OCI-LY1 (cell line): ENCODE data around the gene MEIOSIN.

ENCODE experiments used
- H2AFZ ChIP-seq: fragments of 200-600 bp; sonication (generic), shearing (Covaris generic); 2 replicates; pipeline ENCODE4 v1.6.0; 2014; ENCODE audit warnings: antibody characterized with exemption, mild to moderate bottlenecking, low read length
- H3F3A ChIP-seq: fragments of 200-600 bp; sonication (generic), shearing (Covaris generic); 2 replicates; pipeline ENCODE4 v1.6.0; 2014; ENCODE audit warnings: mild to moderate bottlenecking, antibody characterized with exemption, low read length, moderate library complexity; ENCODE audit not compliant: insufficient read depth
- H3K27ac ChIP-seq: fragments of 200-600 bp; sonication (generic); 2 replicates; pipeline ENCODE4 v1.5.1; 2014; ENCODE audit warnings: low read length, mixed run types, mild to moderate bottlenecking, low read depth; ENCODE audit not compliant: poor library complexity, severe bottlenecking
- H3K27me3 ChIP-seq: fragments of 200-600 bp; sonication (generic); 2 replicates; pipeline ENCODE4 v1.6.0; 2014; ENCODE audit warnings: antibody characterized with exemption, mild to moderate bottlenecking, low read length, moderate library complexity; ENCODE audit not compliant: insufficient read depth
- H3K36me3 ChIP-seq: fragments of 200-600 bp; sonication (generic); 2 replicates; pipeline ENCODE4 v1.6.1; 2014; ENCODE audit warnings: mild to moderate bottlenecking, antibody characterized with exemption, low read length, moderate library complexity, mixed read lengths; ENCODE audit not compliant: insufficient read depth
- H3K4me1 ChIP-seq: fragments of 200-600 bp; sonication (generic); 2 replicates; pipeline ENCODE4 v1.5.1; 2014; ENCODE audit warnings: mild to moderate bottlenecking, low read length, moderate library complexity; ENCODE audit not compliant: insufficient read depth, severe bottlenecking
- H3K4me2 ChIP-seq: fragments of 200-600 bp; sonication (generic), shearing (Covaris generic); 2 replicates; pipeline ENCODE4 v1.6.1; 2014; ENCODE audit warnings: low read length
- H3K4me3 ChIP-seq: fragments of 200-600 bp; sonication (generic); 2 replicates; pipeline ENCODE4 v1.5.1; 2014; ENCODE audit warnings: low read length, low read depth, mild to moderate bottlenecking, mixed read lengths; ENCODE audit not compliant: poor library complexity, severe bottlenecking
- H3K79me2 ChIP-seq: fragments of 200-600 bp; shearing (Covaris generic); 2 replicates; pipeline ENCODE4 v1.6.1; 2016; ENCODE audit warnings: mixed run types, low read length, mixed read lengths; ENCODE audit not compliant: insufficient read depth
- H3K9ac ChIP-seq: fragments of 200-600 bp; sonication (generic), shearing (Covaris generic); 2 replicates; pipeline ENCODE4 v1.6.1; 2014; ENCODE audit warnings: mild to moderate bottlenecking, low read length, mixed read lengths
- H3K9me2 ChIP-seq: fragments of 200-600 bp; sonication (generic), shearing (Covaris generic); 2 replicates; pipeline ENCODE4 v1.6.1; 2014; ENCODE audit warnings: low read depth, mild to moderate bottlenecking, low read length, mixed read lengths
- H3K9me3 ChIP-seq: fragments of 200-600 bp; shearing (Covaris generic); 2 replicates; pipeline ENCODE4 v1.6.1; 2014; ENCODE audit warnings: low read length, mixed read lengths
- H4K20me1 ChIP-seq: fragments of 200-600 bp; sonication (generic), shearing (Covaris generic); 2 replicates; pipeline ENCODE4 v1.6.0; 2016; ENCODE audit warnings: mild to moderate bottlenecking, low read length; ENCODE audit not compliant: insufficient read depth
- EZH2 ChIP-seq: fragments of 200-600 bp; sonication (generic), shearing (Covaris generic); IDR thresholded peaks from 2 replicates; pipeline ENCODE4 v1.8.0; 2017; ENCODE audit warnings: borderline replicate concordance, mixed run types, mild to moderate bottlenecking, antibody characterized with exemption, low read length, moderate library complexity, mixed read lengths
- TF ChIP-seq, protein P1 (sequence below): fragments of 200-600 bp; sonication (generic), shearing (Covaris generic); IDR thresholded peaks from 2 replicates; pipeline ENCODE4 v1.5.1; 2017; ENCODE audit warnings: mild to moderate bottlenecking, antibody characterized with exemption, low read length, moderate library complexity, mixed read lengths

MEIOSIN gene

DNA sequence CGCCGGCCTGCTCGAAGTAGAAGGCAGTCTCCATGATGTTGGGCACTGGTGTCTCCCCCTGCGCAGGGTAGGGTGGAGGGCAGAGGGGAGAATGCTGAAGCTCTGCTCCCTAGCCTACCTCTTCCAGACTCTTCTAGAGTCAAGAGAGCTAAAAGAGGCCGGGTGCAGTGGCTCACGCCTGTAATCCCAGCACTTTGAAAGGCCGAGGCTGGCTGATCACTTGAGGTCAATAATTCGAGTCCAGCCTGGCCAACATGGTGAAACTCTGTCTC, 71.7 kb downstream of the MEIOSIN start:
- H4K20me1 ChIP-seq, result no peaks in the 10 kb centered on the region
- H3K4me3 ChIP-seq, result no peak overlapping the region
- no peaks in the 10 kb centered on the region for H3K9me3 ChIP-seq
- H2AFZ ChIP-seq, result no peak overlapping the region
- H3K27me3 ChIP-seq, result no peaks in the 10 kb centered on the region
- no peak overlapping the region for H3K4me2 ChIP-seq
- no peaks in the 10 kb centered on the region for H3K36me3 ChIP-seq
- H3K27ac ChIP-seq, result no peak overlapping the region
- peaks cover 19% of the 10 kb centered on the region for H3K4me1 ChIP-seq
- TF ChIP-seq, protein P1, sequence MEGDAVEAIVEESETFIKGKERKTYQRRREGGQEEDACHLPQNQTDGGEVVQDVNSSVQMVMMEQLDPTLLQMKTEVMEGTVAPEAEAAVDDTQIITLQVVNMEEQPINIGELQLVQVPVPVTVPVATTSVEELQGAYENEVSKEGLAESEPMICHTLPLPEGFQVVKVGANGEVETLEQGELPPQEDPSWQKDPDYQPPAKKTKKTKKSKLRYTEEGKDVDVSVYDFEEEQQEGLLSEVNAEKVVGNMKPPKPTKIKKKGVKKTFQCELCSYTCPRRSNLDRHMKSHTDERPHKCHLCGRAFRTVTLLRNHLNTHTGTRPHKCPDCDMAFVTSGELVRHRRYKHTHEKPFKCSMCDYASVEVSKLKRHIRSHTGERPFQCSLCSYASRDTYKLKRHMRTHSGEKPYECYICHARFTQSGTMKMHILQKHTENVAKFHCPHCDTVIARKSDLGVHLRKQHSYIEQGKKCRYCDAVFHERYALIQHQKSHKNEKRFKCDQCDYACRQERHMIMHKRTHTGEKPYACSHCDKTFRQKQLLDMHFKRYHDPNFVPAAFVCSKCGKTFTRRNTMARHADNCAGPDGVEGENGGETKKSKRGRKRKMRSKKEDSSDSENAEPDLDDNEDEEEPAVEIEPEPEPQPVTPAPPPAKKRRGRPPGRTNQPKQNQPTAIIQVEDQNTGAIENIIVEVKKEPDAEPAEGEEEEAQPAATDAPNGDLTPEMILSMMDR, result no peak
- TF ChIP-seq EZH2, result no peak
- H3K79me2 ChIP-seq, result no peaks in the 10 kb centered on the region
- no peaks in the 10 kb centered on the region; the same call in 1 of the 2 replicates for H3F3A ChIP-seq
- H3K9ac ChIP-seq, result no peak overlapping the region
- no peaks in the 10 kb centered on the region for H3K9me2 ChIP-seq

DNA sequence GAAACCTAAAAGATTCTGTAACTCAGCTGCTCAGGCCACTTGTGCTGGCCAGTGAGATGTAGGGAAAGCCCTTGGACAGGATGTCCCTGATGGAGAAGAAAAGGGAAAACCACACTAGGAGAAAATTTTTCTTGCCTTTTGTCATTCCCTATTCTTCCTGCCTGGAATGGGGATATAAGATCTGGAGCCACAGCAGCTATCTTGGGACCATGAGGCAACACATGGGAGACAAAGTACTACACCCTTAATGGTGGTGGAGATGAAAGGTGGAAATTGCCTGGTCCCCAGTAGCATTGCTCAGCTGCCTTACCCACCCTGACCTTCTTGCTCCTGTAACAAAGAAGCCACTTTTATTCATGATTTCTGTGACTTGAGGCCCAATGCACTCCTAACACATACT, 72.5 kb downstream of the MEIOSIN start:
- Histone ChIP-seq H3K36me3 (no peaks in the 10 kb centered on the region), H3K9me3 (no peaks in the 10 kb centered on the region), H4K20me1 (no peaks in the 10 kb centered on the region), H3F3A (no peaks in the 10 kb centered on the region; the same call in 1 of the 2 replicates), H3K79me2 (no peaks in the 10 kb centered on the region), H3K27me3 (no peaks in the 10 kb centered on the region), H3K9me2 (no peaks in the 10 kb centered on the region), H3K4me3 (no peak overlapping the region), H3K9ac (no peak overlapping the region), H3K27ac (no peak overlapping the region), H2AFZ (no peak overlapping the region), H3K4me2 (no peak overlapping the region), H3K4me1 (peaks cover 14% of the 10 kb centered on the region)
- TF ChIP-seq EZH2, result no peak
- TF ChIP-seq, protein P1, result no peak

DNA sequence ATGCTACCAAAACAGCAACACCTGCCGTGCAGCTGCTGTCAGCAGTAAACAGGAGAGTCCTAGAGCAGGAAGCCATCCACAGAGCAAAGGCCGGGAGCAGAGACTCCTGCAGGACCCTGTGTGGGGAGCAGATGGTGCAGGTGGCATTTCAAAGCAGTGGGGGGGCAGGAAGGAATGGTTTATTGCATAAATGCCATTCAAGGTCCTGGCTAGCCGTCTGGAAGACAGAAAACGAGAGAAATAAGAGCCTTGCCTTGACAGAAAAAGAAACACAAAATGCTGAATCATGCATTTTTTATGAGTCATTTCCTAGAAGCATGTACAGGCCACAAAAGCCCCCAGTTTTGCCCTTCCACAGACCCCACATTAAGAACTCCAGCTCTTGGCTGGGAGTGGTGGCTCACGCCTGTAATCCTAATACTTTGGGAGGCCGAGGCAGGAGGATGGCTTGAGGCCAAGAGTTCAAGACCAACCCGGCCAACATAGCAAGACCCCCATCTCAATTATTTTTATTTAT, 76.5 kb downstream of the MEIOSIN start:
- Histone ChIP-seq H3K79me2 (no peaks in the 10 kb centered on the region), H3K27me3 (no peaks in the 10 kb centered on the region), H4K20me1 (no peaks in the 10 kb centered on the region), H3K4me2 (no peak overlapping the region), H3K9ac (no peak overlapping the region), H3F3A (no peaks in the 10 kb centered on the region; the same call in 1 of the 2 replicates), H3K27ac (peak overlapping the region; percentile 29), H3K9me2 (no peaks in the 10 kb centered on the region), H2AFZ (no peak overlapping the region), H3K4me1 (peaks cover 8% of the 10 kb centered on the region), H3K4me3 (no peak overlapping the region), H3K36me3 (no peaks in the 10 kb centered on the region), H3K9me3 (no peaks in the 10 kb centered on the region)
- TF ChIP-seq, protein P1, result no peak
- no peak for TF ChIP-seq EZH2
